NCI-H2081 (cell line): ENCODE measurements around the gene PRRT2.

Source experiments
- DNase-seq, 2 experiments: peaks; one replicate each; lab custom pipeline; 2025; lab: John Stamatoyannopoulos, UW

PRRT2 gene

DNA sequence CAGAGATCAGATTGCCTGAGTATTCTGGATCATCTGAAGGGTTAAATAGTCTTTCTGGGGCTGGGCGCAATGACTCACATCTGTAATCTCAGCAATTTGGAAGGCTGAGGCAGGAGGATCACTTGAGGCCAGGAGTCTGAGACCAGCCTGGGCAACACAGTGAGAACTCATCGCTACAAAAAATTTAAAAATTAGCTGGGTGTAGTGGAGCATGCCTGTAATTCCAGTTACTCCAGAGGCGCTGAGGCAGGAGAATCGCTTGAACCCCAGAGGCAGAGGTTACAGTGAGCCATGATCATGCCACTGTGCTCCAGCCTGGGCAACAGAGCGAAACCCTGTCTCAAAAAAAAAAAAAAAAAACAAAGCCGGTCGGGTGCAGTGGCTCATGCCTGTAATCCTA is 23.9 kb downstream of the PRRT2 start:
- no peak for DNase-seq

DNA sequence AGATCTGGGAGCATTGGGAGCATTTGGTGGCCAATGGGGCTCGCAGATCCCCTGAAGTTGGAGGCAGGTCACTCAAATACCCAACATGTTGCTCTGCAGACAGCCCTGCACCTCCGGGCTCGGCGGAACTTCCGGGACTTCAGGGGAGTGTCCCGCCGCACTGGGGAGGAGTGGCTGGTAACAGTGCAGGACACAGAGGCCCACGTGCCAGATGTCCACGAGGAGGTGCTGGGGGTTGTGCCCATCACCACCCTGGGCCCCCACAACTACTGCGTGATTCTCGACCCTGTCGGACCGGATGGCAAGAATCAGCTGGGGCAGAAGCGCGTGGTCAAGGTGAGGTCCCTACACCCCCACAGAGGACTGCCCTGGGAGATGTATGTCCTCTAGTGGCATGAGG is 24.6 kb downstream of the PRRT2 start:
- no peak for DNase-seq

DNA sequence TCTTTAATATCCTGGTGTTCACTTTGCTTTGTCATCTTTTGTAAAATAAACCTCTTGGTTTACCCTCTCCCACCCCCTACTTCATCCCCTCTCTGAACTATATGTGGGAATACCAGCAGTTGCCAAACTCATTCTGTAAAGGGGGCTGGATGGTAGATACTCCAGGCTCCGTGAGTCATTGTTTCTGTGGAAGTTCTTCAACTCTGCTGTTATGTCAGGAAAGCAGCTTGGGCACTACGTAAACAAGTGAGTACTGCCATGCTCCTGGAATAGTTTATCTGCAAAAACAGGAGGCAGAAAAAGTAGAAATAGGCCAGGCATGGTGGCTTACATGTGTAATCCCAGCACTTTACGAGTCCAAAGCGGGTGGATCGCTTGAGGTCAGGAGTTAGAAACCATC is 25.8 kb downstream of the PRRT2 start:
- DNase-seq, result no peak

DNA sequence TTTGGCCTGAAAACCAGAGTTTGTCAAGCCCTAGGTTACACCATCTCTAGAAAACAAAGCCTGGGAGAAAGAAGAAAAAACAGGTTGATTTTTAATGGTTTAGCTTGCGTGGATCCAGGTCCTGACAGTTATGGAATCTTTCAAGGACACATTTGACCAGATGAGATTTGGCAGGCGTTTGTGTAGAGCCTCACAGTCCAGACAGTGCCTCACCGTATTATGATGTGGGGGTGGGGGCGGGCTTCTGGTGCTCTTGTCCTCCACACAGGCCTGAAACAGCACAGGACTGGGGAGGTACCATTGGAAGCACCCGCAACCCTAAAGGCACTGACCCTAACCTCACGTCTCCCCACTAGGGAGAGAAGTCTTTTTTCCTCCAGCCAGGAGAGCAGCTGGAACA is 27.8 kb downstream of the PRRT2 start:
- no peak for DNase-seq

DNA sequence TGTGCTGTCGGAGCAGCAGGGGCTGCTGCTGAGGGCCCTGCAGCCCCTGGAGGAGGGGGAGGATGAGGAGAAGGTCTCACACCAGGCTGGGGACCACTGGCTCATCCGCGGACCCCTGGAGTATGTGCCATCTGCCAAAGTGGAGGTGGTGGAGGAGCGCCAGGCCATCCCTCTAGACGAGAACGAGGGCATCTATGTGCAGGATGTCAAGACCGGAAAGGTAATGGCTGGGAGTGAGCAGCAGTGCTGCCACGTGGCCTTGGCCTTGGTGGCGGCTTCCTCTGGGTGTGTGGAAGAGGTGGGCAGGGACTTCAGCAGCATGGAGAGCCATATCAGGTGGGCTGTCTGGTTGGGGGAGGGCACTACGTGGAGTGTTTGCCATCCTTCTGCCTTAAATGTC is 28.2 kb downstream of the PRRT2 start:
- DNase-seq, result no peak

DNA sequence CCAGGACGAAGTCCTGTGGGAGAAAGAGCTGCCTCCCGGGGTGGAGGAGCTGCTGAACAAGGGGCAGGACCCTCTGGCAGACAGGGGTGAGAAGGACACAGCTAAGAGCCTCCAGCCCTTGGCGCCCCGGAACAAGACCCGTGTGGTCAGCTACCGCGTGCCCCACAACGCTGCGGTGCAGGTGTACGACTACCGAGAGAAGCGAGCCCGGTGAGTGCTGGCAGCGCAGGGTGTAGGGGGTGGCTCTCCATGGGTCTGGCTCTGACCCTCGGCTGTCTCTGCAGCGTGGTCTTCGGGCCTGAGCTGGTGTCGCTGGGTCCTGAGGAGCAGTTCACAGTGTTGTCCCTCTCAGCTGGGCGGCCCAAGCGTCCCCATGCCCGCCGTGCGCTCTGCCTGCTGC is 29.6 kb downstream of the PRRT2 start:
- DNase-seq, result no peak

DNA sequence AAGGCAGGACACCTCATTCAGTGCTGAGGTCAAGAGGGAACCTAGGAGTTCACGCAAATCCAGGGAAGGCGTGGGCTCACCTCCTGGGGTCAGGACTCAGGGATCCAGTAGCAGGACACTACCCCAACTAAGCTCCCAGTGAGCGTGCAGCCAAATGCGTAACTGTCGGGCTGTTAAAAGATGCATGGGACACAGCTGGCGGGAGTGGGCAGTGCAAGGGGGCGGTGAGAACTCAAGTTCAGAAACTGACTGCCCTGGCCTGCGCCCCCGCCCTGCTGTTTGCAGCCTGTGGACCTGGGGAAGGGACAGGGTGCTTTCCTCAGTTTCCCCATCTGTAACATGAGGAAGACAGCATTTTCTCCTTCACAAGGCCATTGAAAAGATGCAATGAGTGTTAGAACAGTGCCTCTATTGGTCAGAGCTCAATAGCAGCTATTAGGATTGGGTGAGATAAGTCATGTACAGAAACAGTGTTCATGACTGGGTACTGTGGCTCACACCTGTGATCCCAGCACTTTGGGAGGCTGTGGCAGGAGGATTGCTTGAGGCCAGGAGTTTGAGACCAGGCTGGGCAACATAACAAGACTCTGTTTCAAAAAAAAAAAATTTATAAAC is 30.8 kb downstream of the PRRT2 start:
- no peak for DNase-seq

DNA sequence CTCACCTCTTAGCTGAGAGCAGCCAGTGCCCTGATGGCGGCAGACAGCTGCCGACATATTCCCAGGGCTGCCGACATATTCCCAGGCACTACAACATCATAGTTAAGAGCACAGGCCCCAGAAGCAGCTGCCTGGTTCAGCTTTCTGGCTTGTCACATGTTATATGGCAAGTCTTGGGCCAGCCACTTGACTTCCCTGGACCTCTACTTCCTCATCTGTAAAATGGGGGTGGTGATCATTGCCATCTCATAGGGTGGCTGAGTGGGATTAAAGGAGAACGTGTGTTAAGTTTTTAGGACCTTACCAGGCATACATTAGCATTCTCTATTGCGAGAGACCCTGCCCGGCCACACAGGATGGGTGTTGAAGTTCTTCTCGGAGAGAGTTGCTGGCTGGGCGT is 31.9 kb downstream of the PRRT2 start:
- no peak for DNase-seq

DNA sequence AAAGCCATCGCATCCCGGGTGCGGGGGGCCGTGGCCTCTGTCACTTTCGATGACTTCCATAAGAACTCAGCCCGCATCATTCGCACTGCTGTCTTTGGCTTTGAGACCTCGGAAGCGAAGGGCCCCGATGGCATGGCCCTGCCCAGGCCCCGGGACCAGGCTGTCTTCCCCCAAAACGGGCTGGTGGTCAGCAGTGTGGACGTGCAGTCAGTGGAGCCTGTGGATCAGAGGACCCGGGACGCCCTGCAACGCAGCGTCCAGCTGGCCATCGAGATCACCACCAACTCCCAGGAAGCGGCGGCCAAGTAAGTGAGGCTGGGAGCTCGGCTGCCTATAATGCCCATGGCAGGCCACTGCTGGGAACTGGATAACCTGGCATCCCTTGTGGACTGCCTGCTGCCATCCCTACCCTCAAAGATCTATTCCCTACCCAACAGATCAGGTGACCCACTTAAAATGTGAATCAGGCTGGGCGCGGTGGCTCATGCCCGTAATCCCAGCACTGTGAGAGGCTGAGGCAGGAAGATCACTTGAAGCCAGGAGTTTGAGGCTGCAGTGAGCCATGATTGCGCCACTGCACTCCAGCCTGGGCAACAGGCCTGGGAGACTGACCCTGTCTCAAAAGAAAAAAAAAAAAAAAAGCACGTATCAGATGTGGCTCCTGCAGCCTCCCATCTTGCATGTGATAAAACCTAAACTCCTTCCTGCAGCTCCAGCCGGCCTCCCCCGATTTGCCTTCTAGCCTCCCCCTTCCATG is 32.8 kb downstream of the PRRT2 start:
- DNase-seq, result no peak

DNA sequence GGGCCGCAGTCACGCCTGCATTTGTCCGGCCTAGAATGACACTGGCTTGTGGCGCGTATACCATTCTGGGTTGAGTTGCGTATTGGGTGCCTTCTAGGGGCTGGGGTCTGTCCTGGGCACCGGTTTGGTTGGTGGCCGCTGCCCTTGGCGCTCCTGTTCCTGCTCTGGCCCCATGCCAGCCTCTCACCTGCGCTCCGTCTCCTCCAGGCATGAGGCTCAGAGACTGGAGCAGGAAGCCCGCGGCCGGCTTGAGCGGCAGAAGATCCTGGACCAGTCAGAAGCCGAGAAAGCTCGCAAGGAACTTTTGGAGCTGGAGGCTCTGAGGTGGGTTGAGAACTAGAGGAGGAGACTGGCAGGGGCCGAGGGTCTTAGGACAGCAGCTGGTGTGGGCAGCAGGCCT is 33.7 kb downstream of the PRRT2 start:
- no peak for DNase-seq

DNA sequence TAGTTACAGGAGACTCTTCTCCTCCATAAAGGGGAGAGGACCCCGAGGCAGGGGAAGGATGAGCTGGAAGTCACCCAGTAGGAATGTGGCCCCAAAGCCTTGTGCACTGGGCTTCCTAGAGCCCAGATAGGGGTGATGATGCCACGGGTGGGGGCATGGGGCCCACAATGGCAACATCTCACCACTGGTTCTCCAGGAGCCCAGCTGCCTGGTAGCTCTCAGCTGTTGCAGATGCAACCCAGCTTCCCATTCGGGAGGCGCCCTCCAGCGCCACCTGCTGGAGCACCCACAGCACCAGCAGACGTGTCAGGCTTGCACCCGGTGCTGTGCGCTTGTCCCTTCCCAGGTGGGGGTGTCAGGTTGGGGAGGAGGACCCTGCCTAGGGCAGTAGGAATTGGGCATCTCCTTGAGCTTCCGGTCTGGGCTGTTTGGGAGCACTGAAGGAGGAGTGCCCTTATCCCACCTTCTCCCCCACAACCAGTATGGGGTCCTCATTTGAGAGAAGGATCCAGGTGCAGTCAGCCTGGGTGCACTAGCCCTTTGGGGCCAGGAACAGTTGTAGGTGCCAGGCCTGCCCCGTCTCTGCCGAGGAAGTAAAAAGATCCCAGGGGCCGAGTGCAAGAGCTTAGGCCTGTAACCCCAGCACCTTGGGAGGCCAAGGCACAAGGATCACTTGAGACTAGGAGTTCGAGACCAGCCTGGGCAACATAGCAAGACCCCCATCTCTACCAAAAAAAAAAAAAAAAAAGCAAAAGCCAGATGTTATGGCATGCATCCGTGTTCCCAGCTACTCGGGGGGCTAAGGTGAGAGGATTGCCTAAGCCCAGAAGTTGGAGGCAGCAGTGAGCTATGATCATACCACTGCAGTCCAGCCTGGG is 36.7 kb downstream of the PRRT2 start:
- peak; percentile 5 to 24 for DNase-seq

DNA sequence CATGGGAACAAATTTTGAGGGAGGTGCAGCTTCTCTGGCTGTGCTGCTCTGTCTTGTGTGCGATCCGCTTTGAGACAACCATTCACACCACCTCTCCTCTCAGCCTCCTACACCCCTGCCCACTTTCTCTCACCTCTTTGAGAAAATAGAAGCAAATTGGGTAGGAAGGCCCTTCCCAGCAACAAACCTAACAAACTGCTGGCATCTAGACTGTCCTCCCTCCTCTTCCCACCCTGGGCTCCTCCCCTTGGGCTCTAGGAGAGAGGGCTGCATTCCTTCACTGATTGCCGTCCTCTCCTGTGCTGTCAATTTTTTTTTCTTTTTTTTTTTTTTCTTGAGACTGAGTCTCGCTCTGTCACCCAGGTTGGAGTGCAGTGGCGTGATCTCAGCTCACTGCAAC is 37.5 kb downstream of the PRRT2 start:
- no peak for DNase-seq

DNA sequence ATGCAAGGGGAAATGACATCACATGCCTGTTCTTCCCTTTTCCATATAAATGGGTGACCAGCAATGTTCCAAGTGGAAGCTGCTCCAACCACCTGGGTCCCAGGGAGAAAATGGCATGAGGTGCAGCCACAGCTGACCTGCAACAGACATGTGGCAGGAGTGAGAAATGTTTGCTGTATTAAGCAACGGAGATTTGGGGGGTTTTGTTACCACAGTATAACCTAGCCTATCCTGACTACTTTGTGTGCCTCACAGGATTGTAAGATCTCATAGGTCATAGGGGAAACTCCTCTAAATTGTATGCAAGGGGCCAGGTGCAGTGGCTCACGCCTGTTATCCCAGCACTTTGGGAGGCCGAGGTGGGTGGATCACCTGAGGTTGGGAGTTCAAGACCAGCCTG is 39.0 kb downstream of the PRRT2 start:
- no peak for DNase-seq

DNA sequence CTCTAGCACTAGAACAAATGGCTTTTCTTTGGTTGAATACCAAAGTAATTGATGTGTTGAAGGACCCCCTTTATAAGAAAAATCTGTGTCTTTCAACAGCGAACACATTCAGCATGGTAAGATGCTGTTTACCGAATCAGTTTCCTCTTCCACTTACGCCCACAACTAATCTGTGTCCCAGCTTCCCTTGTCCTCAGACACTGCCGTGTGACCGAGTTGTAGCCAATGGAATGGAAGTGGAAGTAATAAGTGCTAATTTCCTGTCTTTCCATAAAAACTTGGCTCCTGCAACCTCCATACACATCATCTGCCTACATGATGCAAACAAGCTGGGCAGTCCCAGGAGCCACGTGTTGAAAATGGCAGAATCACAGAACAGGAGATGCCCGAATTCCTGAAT is 40.7 kb downstream of the PRRT2 start:
- DNase-seq, result no peak

DNA sequence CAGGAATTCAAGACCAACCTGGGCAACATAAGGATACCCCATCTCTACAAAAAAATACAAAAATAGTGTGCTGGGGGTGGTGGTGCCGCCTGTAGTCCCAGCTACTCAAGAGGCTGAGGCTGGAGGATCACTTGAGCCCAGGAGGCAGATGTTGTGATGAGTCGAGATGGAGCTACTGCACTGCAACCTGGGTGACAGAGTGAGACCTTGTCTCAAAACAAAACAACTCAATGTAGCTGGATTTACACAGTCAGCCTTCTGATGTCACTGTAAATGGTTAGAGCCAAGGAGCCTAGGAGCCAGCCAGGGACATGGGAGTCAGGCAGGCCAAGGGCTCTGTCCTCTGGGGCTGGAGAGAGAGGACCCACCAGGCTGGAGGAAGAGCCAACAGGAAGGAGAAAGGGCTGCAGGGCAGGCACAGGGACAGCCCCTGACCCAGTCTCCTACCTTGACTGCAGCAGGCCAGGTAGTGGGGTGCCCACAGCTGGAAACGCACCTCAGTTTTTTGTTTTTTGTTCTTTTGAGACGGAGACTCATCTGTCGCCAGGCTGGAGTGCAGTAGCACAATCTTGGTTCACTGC is 42.6 kb downstream of the PRRT2 start:
- DNase-seq, result no peak

DNA sequence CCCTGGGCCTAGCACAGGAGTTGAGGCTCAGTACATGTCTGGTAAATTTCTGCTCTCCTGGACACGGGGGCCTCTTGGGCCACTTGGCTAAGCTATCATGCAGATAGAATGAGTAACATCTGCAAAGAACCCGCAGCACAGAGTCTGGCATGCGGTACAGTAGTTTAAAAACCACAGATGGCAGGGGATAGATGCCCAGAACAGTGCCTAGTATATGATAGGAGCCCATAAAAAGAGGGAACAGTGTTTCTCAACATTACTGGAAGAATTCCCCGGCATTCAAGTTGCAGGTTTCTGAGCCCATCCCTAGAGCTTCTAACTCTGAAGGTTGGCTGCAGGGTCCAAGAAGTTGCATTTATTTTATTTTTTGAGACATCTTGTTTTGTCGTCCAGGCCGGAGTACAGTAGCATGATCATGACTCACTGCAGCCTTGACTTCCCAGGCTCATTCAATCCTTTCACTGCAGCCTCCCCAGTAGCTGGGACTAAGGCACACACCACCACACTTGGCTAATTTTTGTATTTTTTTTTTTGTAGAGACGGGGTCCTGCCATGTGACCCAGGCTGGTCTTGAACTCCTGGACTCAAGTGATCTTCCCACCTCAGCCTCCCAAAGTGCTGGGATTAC is 45.3 kb downstream of the PRRT2 start:
- DNase-seq, result no peak

DNA sequence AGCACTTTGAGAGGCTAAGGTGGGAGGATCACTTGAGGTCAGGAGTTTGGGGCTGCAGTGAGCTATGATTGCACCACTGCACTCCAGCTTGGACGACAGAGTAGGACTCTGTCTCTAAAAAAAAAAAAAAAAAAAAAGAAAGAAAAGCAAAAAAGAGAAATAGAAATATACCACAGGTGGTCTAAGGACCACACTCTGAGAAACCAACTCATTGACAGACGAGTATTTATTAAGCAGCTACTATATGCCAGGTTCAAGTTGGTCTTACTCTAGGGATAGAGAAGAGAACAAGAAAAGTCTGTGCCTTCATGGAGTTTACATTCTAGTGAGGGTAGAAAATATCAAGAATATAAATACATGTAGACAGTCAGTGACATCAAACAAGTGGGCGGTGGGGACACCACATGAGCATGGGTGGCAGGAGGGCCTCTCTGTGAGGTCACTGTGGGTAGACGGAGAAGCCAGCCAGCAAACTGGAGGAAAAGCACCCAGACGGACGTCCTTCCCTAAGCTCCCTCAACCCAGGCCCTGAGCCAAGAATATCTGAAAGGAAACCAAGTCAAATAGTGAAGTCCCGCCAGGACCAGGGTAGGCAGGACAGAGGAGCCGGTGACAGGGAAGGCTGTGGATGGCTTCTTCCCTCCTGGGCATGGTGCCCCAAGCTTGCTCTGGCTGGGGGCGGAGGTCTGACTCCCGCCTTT is 46.3 kb downstream of the PRRT2 start:
- no peak for DNase-seq

DNA sequence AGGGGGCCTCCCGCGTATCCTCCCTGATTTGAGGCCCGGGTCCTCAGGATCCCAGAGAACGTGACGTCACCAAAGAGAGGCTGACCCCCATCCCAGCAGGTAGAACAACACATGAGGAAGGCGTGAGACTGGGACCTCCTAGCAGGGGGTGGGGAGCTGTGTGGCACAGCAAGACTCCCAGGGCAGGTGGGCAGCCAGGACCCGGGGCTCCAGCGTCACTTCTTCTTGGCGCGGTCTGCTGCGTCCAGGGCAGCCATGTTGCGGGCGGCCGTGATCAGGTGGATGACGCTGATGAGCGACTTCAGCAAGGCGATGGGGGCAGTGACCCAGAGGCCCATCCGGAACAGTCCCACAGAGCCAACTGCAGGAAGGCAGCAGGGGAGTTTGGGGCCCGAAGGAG is 47.0 kb downstream of the PRRT2 start:
- DNase-seq, result no peak

DNA sequence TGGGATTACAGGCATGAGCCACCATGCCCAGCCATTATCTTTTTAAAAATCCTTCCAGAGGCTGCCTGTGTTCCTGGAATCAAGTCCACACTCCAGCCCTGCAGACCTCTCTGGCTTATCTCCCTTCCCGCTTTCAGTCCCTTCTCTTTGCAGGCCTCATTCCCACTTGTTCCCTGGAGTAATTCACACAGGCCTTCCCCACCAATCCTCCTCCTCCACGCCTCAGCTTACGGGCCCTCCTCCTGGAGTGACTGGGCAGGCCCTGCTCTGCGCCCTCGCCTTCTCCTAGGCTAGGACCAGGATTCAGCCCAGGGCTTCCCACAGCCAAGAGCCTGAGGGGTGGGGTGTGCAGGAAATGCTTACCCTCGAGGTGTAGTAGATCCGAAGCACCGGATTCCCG is 48.2 kb downstream of the PRRT2 start:
- no peak for DNase-seq

DNA sequence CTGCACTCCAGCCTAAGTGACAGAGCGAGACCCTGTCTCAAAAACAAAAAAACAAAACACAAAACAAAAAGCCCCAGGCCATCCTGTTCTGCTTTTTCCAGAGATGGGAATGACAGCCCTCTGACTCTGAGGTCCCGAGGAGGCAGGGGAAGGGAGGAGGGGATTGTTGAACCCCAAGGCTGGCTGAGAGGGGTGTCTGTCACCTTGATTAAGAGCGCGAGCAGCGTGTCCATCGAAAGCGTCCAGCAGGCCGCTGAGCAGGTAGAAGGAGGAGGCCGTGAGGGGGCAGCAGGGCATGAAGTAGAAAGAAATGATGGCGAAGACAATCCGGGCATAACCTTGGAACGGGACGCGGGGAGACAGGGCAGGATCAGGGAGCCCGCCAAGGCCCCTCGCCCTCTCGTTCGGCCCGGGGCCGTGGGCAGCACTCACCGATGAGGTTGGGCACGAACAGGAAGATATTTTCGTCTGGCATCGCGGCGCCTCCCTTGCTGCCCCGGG is 50.4 kb downstream of the PRRT2 start:
- DNase-seq, result no peak

DNA sequence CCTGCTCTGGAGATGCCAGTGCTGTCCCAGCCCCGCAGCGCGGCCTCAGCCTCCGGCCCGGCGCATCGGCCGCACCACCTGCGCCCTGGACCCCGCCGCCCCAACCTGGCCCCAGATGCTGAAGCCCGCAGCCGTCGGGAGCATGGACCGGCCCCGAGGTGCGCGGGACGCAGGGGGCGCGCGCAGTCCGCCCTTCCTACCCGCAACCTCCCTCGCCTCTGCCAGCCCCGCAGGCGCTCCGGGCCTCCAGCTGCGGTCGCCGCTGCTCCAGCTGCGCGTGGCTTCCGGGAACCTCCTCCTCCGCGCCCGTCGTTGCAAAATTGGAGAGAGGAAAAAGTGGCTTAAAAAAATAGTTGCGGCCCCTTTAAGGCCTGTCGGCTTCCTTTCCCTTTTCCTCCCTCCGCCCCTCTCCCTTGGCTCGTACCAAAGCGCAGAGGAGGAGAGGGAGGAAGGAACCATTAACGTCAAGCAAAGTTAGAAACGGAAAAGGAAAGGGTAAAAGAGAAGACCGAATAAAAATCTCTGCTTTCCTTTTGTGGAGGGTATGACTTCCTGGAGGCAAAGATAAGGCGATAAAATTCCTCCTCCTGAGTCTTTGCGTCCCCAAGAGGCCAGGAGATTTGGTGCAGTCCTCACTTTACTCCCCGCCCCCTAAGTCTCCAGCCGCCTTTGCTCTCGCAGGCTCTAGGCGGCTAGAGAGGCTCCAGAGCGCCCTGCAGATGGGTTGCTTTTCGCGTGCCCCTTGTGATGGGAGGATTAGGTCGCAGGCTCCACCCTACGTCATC is 51.1 kb downstream of the PRRT2 start, which contains the start of gene CDIPT:
CDIPT (minus strand) TSS at position 343 of the 785 bp plus-strand sequence. CDS start 369 bp downstream, outside the sequence.
- DNase-seq, result peak; percentile 90 to 92
